RCC 7860 (cell line): ENCODE results near the gene PPP2R5D.

ENCODE experiments used
- DNase-seq: peaks from one replicate; pipeline ENCODE4 v3.0.0-alpha.2; 2015; ENCODE audit warnings: low spot score
- FAIRE-seq: peaks from 2 replicates; lab custom pipeline; 2012; peaks lifted over from hg19 to GRCh38; lab: Jason Lieb, UNC

PPP2R5D gene

GRCh38 chr6:43053545-43054205 lies 69.3 kb downstream of the PPP2R5D start, which contains the start of gene CUL7:
TSS of gene CUL7 (minus strand) at chr6:43053851. CDS start at chr6:43052788, 1,063 bp downstream.
- FAIRE-seq = peak; percentile 66
- peak; percentile 83 for DNase-seq

- FAIRE-seq (no peak), DNase-seq (no peak)
Observed at GRCh38 chr6:43054206-43054943, 70.0 kb downstream of the PPP2R5D start.

- no peak for FAIRE-seq
Observed at GRCh38 chr6:43055966-43056365, 71.6 kb downstream of the PPP2R5D start.

GRCh38 chr6:43058531-43058930 lies 74.2 kb downstream of the PPP2R5D start:
- DNase-seq (no peak), FAIRE-seq (no peak)

More at GRCh38 chr6:43055966-43056365, 71.6 kb downstream of the PPP2R5D start:
- DNase-seq = no peak

DNA sequence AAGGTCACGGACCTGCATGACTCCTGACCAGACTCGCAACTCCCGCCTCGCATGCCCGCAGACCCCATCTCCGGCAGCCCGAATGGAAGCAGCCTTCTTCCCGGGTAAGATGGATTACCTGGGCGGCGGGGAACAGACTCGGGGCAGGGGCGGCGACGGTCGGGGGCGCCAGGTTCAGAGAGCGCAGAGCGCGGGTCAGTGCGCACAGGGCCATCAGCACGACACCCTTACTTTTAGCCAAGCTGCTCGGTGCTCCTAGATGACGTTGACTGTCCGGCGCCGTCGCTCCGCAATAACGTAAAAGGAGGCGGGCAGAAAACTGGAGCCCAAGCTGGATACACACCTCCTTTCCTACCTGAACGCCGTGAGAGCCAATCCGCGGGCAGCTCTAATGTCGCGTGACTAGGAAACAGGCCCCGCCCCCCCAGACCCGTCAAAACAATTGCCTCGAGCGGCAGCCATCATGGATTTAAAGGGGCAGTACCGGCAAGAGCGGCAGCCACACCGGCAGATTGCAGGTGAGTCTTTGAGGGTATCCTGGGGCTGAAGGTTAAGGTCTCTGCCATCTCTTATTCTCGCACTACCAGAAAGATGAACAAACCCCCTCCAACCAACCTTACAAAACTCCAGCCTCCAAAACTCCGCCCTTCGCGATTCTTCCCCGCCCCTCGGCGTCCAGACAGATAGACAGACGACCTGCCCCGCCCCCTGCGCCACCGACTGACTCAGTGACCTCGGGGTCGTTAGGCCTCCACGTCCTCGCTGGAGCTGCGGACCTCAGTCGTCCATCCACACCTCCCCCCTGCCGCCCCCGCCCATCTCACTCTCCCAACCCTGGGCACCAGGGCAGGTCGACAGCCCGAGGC lies 75.0 kb downstream of the PPP2R5D start, which contains the start of the genes KLC4 and MRPL2:
TSS of gene KLC4 (plus strand) at position 464 of the 866 bp plus-strand sequence. CDS start 1,705 bp downstream, outside the sequence.
TSS of gene MRPL2 (minus strand) at position 267 of the 866 bp plus-strand sequence. CDS start at position 214, 53 bp downstream.
- peak; percentile 58 for FAIRE-seq
- DNase-seq = peak; percentile 95

DNA sequence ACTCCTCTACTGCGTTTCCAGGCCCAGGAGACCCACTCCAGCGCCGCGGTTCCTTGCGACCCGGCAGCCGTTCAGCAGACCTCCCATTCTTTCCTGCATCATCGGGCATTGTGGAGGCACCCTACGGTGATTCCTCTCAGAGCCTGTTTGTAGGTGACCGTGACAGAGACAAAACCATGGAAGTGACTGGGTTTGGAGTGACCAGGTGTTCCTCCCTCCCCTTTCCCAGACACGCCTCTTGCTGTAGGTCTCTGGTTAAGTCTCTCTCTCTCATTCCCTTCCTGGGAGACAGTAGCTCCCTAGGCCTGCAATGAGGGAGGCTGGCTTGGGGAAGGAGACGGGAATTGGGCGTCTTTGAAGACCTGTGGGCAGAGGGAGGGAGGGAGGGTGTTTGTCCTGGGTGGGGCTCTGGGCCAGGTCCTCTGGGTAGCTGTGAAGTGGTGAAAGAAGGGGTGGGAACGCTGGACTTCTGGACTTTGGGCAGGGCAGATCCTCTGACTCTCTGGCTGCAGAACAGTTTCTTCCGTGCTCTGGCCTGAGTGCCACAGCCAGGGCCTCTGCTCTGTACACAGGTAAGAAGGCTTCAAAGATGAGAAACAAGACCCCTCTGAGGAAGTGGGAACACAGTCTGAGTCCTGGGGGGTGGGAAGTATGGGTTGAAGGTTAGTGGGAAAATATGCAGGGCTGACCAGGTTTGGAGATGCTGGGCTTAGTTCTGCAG lies 75.8 kb downstream of the PPP2R5D start:
- FAIRE-seq (no peak), DNase-seq (no peak)

GRCh38 chr6:43060755-43061633 lies 76.6 kb downstream of the PPP2R5D start:
- DNase-seq = no peak

GRCh38 chr6:43061861-43062260 lies 77.5 kb downstream of the PPP2R5D start:
- FAIRE-seq = no peak
- DNase-seq = no peak

More at GRCh38 chr6:43060755-43061633, 76.6 kb downstream of the PPP2R5D start:
- FAIRE-seq = no peak
